Right lobe of liver (tissue), 4 donors: ENCODE measurements around the gene MACC1.

Experiments used
- CTCF ChIP-seq, 4 donors: fragments of 200-600 bp in 3 of 4; fragments of 450-650 bp in 1 of 4; IDR thresholded peaks; one replicate each; pipeline versions ENCODE4 v1.5.1 to v1.8.0; 2016 to 2022; ENCODE audit warnings: antibody characterized with exemption in 4 of 4, mild to moderate bottlenecking in 2 of 4
- POLR2A ChIP-seq: fragments of 450-650 bp; IDR thresholded peaks from one replicate; pipeline ENCODE4 v1.6.1; 2017; ENCODE audit warnings: antibody characterized with exemption, mild to moderate bottlenecking
- donor health status: DM: no; HTN: no; CAD: no.
- donor health status: DM: no; HTN: no; CAD: no.
- donor health status: DM: no; HTN: yes; CAD: no.

GRCh38 chr7:20164425-20165145, 52.6 kb downstream of the MACC1 start:
- TF ChIP-seq CTCF (IDR thresholded peaks at IDR 0.05) (no peak), POLR2A (no peak)
